DMS153 (cell line): ENCODE results near the gene SLC39A3.

ENCODE experiments used
- DNase-seq: peaks from one replicate; lab custom pipeline; 2025; lab: John Stamatoyannopoulos, UW

SLC39A3 gene

DNA sequence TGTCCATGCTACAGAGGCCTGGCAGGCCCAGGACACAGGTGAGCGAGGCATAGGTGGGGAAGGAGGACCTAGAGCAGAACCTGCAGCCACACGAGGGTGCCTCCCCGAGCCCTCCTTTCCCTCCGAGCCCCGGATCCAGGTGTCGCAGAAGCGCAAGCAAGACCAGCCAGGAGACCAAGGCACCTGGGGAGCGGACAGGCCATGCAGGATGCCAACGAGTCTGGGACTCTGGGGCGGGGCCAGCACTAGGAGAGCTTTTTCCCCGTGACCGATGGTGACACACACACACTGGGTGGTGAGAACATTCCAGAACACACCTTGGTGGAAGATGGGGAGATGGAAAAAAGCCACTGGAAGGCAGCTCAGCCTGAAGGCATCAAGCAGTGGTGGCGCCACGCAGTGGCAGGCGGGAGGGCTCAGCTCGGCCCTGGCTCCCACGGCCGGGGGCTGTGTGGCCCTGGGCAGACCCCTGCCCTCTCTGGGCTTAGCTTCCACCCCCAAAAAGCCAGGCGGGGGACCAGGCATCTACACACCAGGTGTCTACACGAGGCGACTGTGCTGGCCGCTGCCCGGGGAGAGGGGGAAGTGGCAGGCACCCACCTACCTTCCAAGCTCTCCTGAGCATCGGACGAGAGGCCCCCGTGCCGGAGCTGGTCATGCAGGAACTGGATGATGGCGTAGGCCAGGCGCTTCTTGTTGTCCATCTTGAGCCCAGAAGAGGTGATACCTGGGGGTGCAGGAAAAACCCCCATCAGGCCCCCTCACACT, 28.7 kb upstream of the SLC39A3 start:
- no peak for DNase-seq

DNA sequence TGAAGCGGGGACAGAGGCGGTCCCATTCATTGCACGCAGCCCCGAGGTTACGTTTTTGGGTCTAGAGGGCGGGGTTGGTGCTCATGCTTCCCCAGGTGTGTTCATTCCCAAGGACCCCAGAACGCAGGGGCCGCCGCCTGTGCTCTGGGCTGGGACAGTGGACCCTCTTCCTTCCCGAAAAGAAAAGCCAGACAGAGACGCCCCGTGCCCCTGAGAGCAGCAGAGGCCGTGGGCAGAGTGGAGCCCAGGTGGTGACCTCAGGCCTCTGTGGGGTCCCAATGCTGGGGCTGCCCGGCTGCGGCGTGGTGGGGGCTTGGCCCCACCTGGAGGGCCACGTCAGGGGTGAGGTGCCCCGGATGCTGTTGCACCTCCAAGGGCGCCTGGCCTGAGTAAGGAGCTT, 27.9 kb upstream of the SLC39A3 start:
- no peak for DNase-seq

DNA sequence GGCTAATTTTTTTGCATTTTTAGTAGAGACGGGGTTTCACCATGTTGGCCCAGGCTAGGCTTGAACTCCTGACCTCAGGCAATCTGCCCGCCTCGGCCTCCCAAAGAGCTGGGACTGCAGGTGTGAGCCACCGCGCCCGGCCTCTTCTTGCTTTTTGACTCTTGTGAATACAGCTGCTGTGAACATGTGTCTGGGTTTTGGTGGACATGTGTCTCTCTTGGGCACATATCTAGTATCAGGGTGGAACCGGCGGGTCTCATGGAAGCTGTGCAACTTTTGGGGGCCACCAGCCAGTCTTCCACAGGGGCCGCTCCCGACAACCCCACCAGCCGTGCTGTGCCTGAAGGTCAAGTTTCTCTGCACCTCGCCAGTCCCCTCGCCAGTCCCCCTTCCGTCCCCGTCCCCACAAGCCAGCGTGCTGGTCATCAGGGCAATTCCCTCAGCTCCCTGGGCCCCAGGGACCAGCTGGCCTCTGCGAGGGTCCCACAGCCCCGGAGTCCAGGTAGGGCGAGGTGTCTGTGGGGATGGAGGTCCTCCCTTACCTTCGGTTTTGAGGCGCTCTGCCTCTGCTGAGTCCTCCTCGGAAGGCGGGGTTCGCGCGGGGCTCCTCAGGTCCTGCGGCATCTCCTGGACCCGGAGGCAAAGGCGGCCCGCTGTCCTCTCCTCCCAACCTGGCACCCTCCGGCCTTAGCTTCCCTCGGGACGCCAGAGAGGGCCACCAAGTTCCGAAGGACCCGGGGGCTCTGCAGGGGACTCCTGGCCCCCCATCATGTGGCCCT, 27.0 kb upstream of the SLC39A3 start:
- no peak for DNase-seq

DNA sequence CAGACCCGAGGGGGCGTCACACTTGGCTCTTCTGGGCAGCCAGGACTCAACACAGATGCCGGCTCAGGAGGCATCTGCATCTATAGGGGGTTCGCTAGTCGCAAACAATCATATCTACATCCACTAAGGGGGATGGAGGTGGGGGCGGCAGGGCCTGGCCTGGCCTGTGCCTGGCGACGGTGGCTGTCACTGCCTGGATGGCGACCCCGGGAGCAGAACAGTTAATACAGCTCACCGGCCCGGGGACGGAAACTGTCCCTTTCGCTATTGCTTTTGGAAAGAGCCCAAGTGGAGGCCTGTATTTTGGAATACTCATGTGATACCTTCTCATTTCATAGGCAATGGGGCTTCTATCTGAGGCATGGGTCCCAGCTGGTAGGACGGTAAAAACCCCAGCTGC, 25.6 kb upstream of the SLC39A3 start:
- no peak for DNase-seq

DNA sequence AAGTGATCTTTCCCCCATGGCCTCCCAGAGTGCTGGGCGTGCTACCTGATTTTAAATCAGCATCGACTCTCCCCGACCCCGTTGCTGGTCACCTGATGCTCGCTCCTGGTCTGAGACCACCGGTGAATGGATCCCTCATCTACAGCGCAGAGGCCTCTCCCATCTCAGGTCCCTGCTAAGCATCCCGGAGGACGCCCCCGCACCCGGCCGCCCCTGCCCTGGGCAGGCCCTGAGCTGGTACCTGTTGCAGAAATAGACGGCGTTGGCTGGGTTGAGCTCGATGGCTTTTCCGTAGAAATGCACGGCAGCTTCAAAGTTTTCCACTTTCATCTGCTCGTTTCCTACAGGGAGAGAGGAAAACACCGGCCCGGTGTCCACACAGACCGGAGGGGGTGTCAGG, 25.1 kb upstream of the SLC39A3 start:
- no peak for DNase-seq

DNA sequence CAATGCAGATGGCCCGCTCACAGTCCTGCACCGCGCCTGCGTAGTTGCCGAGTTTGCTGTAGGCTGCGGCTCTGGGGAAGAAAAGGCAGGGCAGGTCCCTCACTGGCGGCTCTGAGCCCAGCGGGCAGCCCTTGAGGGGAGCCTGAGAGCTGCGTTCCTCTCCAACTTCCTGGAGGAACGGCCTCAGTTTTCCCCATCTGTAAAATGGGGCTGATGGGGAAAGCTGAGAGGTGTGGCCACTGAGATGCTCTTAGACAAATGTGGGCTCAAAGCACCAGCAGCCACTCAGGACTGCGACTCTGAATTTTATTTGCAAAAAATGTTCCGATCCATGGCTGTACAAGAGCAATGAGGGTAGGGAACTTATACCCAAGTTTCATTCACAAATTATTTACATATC, 23.9 kb upstream of the SLC39A3 start:
- DNase-seq: no peak

DNA sequence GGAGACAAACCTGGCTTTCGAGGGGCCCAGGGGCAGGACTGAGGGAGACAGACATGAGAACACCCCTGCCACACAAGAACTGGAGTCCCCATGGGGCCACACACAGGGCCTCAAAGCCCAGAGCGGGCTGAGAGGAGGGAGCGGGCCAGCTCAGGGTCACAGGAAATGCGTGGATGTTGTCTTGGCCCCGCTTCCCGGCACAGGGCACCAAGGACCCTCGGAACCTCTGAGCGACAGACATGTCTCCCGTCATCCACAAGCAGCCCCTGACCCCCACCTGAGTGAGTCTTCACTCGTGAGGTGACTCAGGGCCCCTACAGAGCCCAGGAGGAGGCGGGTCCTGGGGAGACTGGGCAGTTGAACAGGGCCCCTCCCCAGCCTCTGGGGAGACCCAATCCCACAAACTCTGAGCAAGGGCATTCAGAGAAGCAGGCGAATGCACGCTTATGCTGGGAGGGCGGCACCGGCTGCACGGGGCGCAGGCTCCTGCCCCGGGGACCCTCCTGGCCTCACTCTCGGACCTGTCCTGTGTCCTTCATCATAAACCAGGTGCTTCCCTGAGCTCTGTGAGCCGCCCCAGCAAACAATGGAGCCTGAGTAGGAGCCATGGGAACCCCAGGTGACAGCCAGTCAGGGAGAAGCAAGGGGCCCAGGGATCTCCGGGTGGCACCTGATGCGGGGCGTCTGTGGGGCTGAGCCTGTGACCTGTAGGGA, 23.1 kb upstream of the SLC39A3 start:
- no peak for DNase-seq

DNA sequence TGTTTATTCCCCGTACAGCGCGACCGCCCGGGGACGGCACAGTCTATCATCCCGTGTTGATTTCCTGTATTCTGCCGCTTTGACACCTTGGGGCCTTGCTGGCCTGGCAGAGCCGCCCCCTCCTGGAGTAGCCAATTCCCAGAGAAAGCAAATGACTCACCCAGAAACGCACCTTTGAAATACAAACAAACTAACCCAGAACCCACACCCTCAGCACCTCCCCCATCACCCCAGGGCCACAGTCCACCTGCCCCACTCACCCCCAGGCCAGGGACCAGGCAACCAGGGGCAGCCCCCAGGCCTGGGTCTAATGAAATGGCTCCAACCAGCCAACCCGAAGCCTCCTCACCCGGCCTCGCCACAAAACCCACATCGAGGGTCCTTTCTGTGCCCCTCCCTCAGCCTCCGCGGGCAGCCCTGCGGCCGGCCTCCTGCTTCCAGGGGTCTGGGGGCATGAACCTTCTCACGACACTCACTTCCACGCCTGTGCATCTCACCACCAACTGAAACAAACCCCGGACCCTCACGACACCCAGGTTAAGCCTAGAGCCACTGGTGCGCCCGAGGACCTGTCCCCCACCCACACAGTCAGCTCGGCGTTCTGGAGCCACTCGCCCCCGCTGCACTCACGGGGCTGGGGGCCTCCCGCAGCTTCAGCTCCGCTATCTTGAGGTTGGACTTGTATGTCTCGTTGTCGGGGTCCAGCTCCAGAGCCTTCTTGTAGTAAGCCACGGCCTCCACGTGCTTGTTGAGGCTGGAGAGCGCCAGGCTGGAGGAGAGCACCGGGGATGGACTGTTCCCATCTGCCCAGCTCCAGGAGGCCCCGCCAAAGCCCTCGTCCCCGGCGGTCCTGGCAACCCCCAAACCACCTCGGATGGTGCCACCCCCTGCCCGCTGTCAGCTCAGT, 22.3 kb upstream of the SLC39A3 start:
- DNase-seq: no peak

DNA sequence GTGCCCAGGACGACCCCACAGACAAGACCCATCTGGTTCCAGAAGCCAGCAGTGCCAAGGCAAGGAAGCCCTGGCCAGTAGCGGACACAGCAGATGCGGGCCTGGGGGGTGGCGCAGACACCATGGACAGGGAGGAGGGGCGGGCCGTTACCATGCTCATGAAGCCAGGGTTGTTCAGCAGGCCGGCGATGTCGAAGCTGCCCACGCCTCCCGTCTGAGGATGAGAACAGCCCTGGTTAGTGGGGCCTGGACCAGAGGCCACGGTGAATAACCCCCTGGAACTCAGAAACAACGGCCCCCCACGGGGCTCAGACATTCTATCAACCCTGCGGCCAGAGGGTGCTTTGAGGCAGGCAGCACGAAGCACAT, 21.5 kb upstream of the SLC39A3 start:
- no peak for DNase-seq

DNA sequence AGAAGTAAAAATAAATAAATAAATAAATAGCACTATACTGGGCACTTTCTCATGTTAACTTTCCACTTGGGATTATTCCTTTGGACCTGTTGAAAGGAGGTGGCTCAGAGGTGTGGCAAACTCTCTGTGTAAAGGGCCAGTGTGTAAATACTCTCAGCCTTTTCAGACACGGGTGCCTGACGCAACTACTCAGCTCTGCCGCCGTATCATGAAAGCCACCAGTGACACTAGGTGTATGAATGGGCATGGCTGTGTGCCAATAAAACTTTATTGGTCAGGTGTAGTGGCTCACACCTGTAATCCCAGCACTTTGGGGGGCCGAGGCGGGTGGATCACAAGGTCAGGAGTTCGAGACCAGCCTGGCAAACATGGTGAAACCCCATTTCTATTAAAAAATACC, 20.1 kb upstream of the SLC39A3 start:
- DNase-seq: no peak

DNA sequence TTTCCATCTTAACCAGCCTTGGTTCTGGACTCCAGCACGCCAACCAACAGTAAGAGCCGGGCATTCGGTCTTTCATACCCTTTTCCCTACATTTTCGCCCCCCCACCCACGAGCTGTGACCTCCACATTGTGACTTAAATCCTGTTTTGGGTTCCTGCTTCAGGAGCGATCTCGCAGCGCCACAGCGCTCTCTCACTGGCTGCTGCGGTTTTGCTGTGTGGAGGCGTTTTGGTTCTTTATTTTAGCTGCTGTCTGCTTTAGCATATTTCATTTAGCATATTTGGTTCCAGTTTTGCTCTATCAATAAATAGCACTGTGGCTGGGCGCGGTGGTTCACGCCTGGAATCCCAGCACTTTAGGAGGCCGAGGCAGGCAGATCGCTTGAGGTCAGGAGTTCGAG, 19.5 kb upstream of the SLC39A3 start:
- no peak for DNase-seq

DNA sequence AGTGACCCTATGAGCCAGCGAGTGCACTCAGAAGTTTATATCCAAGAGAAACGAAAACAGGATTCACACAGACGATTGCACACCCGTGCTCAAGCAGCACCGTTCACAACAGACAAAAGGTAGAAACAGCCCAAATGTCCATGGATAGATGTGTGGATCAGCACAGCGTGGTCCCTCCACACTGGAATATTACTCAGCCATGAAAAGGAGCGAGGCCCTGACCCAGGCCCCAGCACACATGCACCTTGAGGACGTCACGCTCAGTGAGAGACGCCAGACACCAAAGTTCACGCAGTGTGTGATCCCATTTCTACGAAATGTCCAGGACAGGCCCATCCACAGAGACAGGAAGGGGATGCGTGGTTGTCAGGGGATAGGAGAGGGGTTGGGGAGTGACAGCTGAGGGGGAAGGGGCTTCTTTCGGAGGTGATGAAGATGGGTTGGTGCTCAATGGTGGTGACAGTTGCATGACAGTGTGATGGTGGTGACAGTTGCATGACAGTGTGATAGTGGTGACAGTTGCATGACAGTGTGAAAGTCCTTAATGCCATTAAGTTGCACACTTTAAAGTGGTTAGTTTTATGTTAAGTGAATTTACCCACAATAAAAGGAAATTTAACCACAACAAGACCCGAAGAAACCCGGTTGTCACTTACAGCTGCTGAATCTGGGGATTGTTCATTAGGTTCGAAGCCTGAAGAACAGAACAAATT, 18.9 kb upstream of the SLC39A3 start:
- no peak for DNase-seq

DNA sequence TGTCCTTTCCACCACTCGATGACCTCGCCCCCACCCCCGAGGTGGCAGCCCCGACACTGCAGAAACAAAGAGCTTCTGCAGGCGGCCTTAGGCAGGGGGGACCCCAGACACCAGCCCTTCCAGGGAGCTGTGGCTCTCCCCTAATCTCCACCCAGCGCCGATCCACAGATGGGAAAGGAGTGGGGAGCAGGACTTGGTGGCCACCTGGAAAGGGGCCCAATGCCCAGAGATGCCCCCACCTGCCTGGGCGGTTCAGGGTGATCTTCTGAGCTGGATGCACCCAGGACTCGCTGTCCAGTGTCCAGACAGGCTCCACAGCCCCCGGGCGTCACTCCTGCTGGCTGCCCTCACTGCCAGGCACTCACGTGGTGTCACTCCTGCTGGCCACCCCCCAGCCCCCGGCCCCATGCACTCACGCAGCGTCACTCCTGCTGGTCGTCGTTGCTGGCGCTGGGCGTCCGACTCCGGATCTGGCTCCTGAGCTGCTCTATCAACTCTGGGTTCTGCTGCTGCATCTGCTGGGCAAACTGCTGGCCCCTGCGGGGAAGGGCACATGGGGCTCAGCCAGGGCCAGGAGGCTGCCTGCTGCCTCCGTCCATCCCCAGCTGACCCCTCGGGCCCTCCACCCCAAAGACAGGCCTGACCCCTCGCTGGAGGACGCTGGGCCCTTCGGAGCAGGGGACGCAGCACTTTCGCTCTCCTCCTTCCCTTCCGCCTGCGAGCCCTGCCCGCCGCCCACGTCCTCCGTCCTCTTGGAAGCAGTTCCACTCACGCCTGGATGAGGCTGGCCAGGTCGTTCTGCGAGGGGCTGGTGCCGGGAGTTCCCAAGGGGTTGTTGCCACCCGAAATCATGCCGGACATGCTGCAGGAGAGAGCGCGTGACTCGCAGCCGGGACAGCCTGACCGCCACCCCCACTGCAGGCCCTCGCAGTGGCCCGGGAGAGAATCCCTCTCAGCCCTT, 17.4 kb upstream of the SLC39A3 start:
- DNase-seq: no peak

DNA sequence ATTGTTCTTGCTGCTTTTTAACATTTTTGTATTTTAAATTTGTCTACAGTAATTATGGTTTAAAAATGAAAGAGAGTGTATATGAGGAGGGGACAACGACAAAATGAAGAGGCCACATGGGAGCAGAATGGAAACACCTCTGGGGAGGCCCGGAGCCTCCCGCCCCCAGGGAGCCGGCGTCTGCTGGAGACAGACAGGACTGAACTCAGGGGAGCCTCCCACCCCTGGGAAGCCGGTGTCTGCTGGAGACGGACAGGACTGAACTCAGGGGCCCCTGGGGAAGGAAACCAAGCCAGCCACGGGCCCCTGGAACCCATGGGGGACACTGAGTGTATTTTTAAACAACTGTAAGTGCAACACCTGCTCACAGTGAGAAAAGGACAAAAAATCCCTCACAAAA, 16.7 kb upstream of the SLC39A3 start:
- DNase-seq: no peak

DNA sequence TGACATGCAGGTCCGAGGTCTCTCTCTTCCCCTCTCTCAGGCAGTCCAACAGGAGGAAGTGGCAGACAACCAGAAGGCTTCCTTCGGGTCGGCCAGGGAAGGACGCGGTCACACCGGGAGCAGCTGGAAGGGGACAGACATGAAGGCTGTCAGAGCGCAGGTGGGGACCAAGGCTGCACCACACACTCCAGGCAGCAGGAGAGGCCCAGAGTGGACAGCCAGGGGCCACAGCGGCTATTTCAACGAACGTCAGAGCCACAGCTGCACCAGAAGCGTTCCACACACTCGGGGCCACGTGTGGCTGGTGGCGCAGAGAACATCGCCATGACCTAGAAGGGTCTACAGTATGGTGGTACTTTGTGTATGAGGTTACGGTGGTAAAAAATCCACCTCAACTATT, 16.0 kb upstream of the SLC39A3 start:
- DNase-seq: no peak

DNA sequence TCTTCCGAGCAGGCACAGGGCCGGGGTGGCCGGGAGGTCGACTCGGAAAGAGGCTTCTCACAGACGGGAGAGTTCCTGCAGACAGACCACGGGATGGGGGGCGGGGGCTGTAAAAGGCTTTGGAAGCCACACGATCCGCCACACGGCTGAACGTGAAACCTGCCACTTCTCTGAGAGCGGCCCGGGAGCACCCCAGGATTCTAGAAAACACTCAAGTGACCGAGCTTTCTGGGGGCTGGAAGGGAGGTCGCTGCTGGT, 15.6 kb upstream of the SLC39A3 start:
- DNase-seq: no peak

DNA sequence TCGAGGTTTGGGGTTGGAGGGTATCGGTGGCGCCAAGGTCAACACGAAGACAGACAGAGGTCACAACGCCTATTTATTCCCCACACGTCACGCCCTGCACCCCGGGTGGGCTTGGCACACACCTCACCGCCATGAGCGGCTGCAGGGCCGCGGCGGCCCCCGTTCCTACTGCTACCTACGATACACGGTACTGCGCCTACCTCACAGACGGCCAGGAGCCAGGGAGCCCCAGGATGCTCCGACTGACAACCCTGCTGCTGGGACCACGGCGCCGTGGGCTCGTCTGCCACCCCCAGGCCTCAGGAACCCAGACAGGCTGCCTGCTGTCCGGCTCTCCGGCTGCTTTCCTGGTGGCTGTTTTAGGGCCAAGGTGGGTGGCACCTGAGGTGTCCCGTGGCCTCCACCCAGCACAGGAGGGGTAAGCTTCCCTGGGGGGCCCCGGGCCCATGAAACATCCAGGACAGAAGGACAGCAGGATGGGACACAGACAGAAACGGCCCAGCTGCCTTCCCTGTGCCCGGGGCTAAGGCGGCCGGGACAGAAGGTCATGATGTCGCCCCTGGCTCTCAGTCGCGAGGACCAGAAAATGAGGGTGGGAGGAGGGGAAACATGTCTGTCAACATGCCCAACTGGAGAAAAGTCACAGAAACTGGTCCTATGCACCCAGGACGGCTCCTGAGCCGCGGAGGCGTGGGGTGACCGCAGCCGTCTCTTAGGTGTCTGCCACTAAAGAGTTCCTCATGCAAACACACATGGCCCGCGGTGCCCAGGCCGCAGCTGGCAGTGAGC, 15.0 kb upstream of the SLC39A3 start:
- no peak for DNase-seq

DNA sequence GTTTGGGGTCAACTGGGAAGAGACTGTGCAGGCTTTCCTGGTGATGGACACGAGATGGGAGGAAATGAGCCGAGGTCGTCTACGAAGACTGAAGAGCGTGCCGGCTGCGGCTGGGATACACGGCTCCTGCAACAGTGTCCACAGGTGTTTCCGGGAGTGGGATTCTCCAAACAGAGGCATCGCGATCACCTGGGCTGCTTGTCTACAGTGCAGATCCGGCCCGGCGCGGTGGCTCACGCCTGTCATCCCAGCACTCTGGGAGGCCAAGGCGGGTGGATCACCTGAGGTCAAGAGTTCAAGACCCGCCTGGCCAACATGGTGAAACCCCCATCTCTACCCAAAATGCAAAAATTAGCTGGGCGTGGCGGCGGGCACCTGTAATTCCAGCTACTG, 11.6 kb upstream of the SLC39A3 start:
- no peak for DNase-seq

DNA sequence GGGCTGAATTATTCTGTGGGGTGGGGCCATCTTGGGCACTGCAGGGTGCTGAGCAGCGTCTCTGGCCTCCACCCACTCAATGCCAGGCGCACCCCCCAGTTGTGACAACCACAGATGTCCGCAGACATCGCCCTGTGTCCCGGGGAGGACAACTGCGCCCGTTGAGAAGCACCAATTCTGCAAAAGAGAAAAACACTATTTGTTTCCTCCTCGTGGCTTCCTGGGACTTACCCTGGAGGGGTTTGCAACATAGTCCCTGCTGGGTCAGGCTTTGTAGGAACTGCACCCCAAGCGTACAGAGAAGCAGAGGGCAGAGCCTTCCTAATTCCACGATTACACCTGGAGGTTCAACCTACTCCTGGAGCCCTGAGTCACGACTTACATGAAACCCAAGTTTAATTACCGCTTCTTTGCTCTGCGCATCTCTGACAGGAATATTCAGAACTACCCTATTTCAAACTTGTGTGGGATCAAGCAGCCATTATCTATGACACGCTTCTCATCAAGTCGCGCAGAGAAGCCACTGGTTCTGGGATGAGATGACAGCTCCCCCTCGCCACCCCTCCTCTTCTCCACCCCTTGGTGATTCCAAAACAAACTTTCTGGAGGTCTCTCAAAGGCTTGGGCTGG, 11.1 kb upstream of the SLC39A3 start:
- no peak for DNase-seq
